GM19438 (cell line): ENCODE results near the gene STK36.

Experiments
- ATAC-seq: cut with Tn5 transposase; IDR thresholded peaks from one replicate; pipeline ENCODE4 v1.9.1; 2021; ENCODE audit warnings: low read depth; ENCODE audit not compliant: unreplicated experiment

The STK36 gene

GRCh38 chr2:218743068-218743467 lies 71.2 kb downstream of the STK36 start:
- ATAC-seq = no peak

- ATAC-seq = no peak
These were observed 72.7 kb downstream of the STK36 start for GRCh38 chr2:218744615-218745014.

GRCh38 chr2:218745160-218745558 lies 73.3 kb downstream of the STK36 start:
- ATAC-seq = no peak

- no peak for ATAC-seq
These were observed 73.9 kb downstream of the STK36 start for GRCh38 chr2:218745559-218746469.

- ATAC-seq = no peak
These were observed 74.5 kb downstream of the STK36 start for GRCh38 chr2:218746470-218746795.

GRCh38 chr2:218746960-218747359 lies 75.1 kb downstream of the STK36 start:
- ATAC-seq = no peak

- ATAC-seq = no peak
These were observed 77.0 kb downstream of the STK36 start for GRCh38 chr2:218748741-218749441.
